Activated gamma-delta T cell treated with Interleukin-2 at 50 U/mL for 16 hours (primary cell): ENCODE results near the gene CDHR5.
"Not testable (repeated sequence)": the region's sequence is repeated elsewhere in the genome, so short reads cannot be mapped to it uniquely, and the experiment has no call there.

Experiments used
- DNase-seq: peaks from one replicate; pipeline ENCODE4 v3.0.0-alpha.2; 2020

The CDHR5 gene, protein sequence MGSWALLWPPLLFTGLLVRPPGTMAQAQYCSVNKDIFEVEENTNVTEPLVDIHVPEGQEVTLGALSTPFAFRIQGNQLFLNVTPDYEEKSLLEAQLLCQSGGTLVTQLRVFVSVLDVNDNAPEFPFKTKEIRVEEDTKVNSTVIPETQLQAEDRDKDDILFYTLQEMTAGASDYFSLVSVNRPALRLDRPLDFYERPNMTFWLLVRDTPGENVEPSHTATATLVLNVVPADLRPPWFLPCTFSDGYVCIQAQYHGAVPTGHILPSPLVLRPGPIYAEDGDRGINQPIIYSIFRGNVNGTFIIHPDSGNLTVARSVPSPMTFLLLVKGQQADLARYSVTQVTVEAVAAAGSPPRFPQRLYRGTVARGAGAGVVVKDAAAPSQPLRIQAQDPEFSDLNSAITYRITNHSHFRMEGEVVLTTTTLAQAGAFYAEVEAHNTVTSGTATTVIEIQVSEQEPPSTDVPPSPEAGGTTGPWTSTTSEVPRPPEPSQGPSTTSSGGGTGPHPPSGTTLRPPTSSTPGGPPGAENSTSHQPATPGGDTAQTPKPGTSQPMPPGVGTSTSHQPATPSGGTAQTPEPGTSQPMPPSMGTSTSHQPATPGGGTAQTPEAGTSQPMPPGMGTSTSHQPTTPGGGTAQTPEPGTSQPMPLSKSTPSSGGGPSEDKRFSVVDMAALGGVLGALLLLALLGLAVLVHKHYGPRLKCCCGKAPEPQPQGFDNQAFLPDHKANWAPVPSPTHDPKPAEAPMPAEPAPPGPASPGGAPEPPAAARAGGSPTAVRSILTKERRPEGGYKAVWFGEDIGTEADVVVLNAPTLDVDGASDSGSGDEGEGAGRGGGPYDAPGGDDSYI

DNA sequence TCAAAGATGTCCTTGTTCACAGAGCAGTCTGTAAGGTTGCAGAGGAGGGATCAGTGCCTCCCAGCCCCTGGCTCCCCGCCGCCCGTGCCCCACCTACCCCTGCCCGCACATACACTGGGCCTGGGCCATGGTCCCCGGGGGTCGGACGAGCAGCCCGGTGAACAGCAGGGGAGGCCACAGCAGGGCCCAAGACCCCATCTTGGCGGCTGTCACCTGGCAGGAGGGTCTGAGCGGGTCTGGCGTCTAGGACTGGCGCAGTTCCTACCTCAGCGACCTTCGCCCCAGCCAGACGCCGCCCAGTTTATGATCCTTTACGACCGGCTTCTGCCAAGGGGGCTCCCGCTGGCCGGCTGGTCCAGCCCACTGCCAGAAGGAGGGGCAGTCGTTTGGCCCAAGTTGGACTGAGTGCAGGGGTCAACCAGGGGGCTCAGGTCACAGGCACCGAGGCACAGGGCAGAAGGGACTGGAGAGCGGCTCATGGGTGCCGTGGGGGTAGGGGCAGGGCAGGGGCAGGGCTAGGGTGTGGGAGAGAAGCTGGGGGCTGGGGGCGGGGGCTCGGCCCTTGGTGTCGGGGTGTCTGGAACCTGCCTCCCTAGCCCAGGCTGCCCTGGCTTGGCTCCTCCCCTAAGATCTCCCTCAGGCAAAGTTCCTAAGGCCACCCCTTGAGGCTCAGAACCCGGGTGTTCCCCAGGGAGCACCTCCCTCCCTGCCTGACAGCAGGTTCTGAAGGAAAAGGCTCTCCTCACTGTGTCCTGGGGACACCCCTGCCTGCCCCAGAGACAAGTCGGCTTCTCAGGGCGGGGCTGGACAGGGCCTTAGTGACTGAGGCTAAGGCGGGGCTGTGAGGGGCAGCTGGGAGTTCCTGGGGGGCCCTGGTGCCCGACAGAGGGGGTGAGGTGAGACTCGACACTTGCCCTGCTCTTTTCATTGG is at the start of gene CDHR5:
CDHR5 (minus strand) TSS at position 251 of the 931 bp plus-strand sequence; CDS start at position 198, 53 bp downstream.
- no peak for DNase-seq

GRCh38 chr11:674406-674805 is 49.7 kb upstream of the CDHR5 start:
- no peak for DNase-seq

DNA sequence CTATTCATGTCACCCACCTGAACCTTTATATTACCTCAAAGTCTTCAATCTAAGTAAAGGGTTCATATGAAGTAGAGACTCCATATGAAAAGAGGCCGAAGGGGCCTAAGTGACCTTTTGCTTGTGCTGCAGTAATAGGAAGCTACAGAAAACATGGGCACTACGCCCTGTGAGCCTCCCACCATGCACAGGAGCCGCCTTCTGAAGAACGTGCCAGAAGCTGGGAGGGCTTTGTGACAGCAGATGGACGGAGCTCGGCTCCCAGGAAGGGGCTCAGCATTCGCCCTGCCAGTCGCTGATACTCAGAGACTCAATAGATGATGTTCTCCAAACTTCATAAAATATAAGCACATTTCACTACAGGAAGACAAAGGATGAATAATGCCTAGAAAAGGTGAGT is 49.1 kb upstream of the CDHR5 start:
- DNase-seq = no peak

- no peak for DNase-seq
Measured at GRCh38 chr11:665704-666281, 41.0 kb upstream of the CDHR5 start.

GRCh38 chr11:665062-665703 is 40.4 kb upstream of the CDHR5 start:
- DNase-seq = no peak

- DNase-seq = no peak
Measured at GRCh38 chr11:662689-663274, 38.0 kb upstream of the CDHR5 start.

DNA sequence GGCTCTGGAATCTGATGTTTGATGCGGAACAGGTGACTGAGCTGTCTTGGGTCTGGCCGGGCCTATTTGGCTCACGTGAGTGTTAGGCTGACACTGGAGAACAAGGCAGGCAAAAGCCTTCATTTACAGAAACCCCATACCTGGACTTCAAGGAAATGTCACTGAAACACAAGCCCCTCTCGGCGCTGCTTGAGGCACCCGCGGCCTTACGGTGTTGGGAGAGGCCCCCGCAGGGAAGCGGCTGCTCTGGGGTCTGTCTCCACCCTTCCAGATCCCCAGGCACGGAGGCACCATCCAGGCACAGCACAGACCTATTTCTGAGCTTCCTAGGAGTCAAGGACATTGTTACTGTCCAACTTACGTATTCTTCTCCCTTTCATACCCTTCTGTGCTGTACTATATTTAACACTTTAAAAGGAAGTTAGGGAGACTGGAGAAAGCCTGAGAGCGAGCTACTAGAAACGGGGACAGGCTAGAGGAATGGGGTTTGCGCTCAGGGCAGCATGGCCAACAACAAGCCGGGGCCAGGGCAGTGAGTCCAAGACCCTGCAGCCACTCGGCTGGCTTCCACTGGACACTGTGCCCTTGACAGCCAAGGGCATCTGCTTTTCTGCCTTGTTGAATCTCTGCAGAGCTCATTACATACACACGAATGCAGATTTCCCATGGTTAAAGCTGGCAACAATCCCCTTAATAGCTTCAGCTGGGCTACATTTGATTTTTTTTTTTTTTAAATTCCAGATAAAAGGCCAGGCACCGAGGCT is 36.1 kb upstream of the CDHR5 start:
- no peak for DNase-seq

- DNase-seq = no peak
Measured at GRCh38 chr11:660281-660680, 35.5 kb upstream of the CDHR5 start.

- DNase-seq = no peak
Measured at GRCh38 chr11:659532-660085, 34.9 kb upstream of the CDHR5 start.

GRCh38 chr11:657691-658126 is 33.0 kb upstream of the CDHR5 start:
- no peak for DNase-seq

DNA sequence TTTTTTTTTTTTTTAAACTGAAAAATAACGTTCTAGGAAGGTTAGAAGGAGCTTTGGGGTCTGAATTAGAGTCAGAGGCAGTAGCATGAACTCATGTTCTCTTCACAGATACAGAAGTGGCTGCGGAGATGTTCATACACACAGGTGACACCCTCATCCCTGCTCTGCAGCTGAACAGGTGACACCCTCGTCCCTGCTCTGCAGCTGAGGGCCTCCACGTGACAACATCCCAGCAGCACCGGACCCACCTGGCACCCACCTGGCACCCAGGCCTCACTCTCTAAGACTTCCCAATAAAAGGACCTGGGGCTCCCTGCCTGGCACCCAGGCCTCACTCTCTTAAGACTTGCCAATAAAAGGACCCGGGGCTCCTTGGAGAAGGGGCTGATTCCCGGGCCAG is 32.1 kb upstream of the CDHR5 start:
- DNase-seq = no peak

DNA sequence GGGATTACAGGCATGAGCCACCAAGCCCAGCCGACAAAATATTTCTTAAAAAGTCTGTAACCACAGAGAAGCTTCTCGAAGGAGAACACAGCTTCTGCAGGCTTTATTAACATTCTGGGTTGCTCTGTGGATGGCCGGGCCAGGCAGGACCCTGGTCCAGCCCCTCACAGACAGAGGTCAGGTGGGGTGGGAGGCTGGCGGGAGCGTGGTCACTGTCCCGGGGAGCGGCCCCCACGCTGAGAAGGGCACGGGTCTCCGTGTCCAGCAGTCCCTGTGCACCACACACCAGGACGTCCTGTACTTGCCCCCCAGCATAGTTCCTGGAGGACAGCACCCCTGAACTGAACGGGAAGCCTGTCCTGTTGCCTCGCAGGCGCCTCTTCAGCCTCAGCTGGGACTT is 31.7 kb upstream of the CDHR5 start:
- DNase-seq = no peak

DNA sequence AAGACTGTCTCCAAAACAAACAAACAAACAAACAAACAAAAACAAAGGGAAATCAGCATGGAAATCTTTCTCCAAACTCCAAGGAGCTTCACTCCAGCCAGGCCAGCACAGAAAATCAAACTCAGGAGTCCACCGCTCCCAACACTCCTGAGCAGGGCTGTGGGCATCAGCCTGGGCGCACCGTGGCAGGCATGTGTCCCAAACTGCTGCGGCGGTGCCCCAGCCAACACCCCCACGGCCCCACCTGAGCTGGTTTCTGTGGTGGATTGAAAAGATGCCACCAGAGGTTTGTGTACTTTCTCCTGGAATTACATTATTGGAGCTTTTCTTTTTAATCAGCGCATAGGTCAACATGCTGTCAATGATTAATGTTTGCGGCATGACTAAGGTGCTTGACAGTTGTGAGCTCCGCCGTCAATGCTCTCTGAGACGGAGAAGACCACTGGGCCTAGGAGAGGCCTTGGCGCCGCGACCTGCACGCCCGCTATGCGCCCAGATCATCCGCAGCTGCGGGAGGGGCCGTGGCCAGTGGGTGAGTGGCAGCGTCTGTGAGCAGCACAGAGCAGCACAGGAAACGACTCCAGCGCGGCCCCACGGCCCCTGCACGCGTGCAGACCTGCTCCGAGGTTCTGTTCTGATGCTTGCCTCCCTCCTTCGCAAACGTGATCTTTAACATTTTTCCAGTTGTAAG is 30.4 kb upstream of the CDHR5 start:
- no peak for DNase-seq

- not testable (repeated sequence) for DNase-seq
Measured at GRCh38 chr11:654444-654843, 29.7 kb upstream of the CDHR5 start.

- DNase-seq = no peak
Measured at GRCh38 chr11:653837-654236, 29.1 kb upstream of the CDHR5 start.

DNA sequence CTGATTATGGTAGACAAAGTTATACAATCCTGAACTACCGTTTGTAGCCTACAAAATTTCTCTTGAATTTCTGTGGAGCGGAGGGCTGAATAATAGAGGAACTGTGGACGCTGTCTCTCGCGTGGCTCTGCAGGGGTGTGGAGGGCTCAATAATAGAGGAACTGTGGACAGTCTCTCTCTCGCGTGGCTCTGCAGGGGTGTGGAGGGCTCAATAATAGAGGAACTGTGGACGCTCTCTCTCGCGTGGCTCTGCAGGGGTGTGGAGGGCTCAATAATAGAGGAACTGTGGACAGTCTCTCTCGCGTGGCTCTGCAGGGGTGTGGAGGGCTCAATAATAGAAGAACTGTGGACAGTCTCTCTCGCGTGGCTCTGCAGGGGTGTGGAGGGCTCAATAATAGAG is 28.4 kb upstream of the CDHR5 start:
- not testable (repeated sequence) for DNase-seq

DNA sequence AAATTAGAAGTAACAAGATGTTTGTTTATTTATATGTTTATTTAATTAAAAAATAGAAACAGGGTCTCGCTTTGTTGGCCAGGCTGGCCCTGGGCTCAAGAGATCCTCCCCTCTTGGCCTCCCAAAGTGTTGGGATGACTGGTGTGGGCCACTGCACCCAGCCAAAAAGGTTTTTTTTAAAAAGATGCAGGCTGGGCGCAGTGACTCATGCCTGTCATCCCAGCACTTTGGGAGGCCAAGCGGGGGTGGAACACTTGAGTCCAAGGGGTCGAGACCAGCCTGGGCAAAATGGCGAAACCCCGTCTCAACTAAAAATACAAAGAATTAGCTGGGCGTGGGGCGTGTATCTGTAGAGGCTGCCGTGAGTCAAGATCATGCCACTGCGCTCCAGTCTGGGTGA is 25.7 kb upstream of the CDHR5 start:
- no peak for DNase-seq

DNA sequence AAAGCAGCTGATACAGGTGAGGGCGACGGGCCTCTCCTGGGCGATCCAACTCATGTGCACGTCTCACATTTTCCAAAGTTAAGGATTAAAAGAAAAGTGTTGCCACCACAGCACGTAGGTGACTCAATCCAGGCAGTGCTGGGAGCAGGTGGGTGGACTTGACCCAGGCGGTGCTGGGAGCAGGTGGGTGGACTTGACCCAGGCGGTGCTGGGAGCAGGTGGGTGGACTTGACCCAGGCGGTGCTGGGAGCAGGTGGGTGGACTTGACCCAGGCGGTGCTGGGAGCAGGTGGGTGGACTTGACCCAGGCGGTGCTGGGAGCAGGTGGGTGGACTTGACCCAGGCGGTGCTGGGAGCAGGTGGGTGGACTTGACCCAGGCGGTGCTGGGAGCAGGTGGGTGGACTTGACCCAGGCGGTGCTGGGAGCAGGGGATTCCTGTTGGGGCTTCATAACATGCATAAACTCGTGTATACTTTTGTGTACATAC is 23.0 kb upstream of the CDHR5 start:
- DNase-seq = not testable (repeated sequence)

DNA sequence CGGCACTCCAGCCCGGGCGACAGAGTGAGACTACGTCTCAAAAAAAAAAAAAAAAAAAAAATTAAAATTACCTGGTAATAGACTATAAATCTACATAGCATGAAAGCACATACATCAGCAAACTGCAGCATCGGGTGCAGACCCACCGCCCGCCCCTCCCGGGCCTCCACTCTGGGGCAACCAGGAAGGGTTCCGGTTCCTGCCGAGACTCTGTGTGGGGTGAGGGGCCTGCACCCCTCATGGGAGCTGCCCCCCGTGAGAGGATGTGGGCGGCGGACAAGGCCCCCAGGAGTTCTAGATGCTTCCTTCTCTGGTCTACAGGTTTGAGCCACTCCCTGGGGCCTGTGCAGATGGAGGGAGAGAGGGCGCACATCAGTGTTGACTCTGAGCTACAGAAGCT is 21.5 kb upstream of the CDHR5 start:
- DNase-seq = no peak

DNA sequence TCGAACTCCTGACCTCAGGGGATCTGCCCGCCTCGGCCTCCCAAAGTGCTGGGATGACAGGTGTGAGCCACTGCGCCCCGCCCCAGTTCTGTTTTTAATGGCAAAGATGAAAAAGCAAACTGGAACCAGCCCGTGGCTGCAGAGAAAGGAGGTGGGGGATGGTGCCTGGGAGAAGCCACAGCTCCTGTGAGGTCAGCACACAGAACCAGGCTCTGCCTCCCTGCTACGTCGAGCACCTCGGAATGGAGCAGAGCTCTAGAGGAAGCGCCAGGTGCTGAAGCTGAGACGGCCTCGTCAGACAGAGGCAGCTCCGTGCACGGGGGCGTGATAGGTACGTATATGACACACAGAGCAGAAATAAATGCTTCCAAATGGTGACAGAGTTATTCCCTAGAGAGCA is 20.8 kb upstream of the CDHR5 start:
- no peak for DNase-seq
